GM23338 (cell line): ENCODE data around the gene TOR1B. TPM values are rescaled to one million over a fixed set of nuclear protein-coding genes. Genes with fewer than 3 reads are reported as not detected.

Experiments used
- ATAC-seq: fragments of 200-7000 bp; cut with Tn5 transposase; 3 replicates; pipeline ENCODE4 v1.9.1; 2020
- DNase-seq: peaks from one replicate; pipeline ENCODE4 v3.0.0-alpha.2; 2015; ENCODE audit warnings: low spot score
- H2AFZ ChIP-seq: fragments of 200-600 bp; sonication (generic); 2 replicates; pipeline ENCODE4 v1.8.0; 2016; ENCODE audit warnings: antibody characterized with exemption, mild to moderate bottlenecking, moderate library complexity
- H3F3A ChIP-seq: fragments of 200-600 bp; sonication (generic); replicated peaks from 2 replicates; pipeline ENCODE4 v1.8.0; 2017; ENCODE audit warnings: antibody characterized with exemption, mixed run types, low read depth
- H3K27ac ChIP-seq: fragments of 200-600 bp; sonication (generic); 2 replicates; pipeline ENCODE4 v1.6.1; 2016; ENCODE audit warnings: low read depth
- H3K27me3 ChIP-seq: fragments of 200-600 bp; sonication (generic); 2 replicates; pipeline ENCODE4 v1.8.0; 2016; ENCODE audit warnings: mild to moderate bottlenecking, mixed run types, moderate library complexity; ENCODE audit not compliant: insufficient read depth
- H3K36me3 ChIP-seq: fragments of 200-600 bp; sonication (generic); 2 replicates; pipeline ENCODE4 v1.8.0; 2016; ENCODE audit warnings: mild to moderate bottlenecking; ENCODE audit not compliant: insufficient read depth
- H3K4me1 ChIP-seq: fragments of 200-600 bp; sonication (generic); 2 replicates; pipeline ENCODE4 v1.8.0; 2016; ENCODE audit warnings: mild to moderate bottlenecking, moderate library complexity; ENCODE audit not compliant: insufficient read depth
- H3K4me2 ChIP-seq: fragments of 200-600 bp; sonication (generic); 2 replicates; pipeline ENCODE4 v1.7.1; 2017; ENCODE audit warnings: mixed run types
- H3K4me3 ChIP-seq: fragments of 200-600 bp; sonication (generic); 2 replicates; pipeline ENCODE4 v1.6.1; 2016; ENCODE audit warnings: mixed run types
- H3K79me2 ChIP-seq: fragments of 200-600 bp; sonication (generic); replicated peaks from 2 replicates; pipeline ENCODE4 v1.8.0; 2017; ENCODE audit warnings: mild to moderate bottlenecking; ENCODE audit not compliant: insufficient read depth
- H3K9me2 ChIP-seq: fragments of 200-600 bp; sonication (generic); 2 replicates; pipeline ENCODE4 v1.8.0; 2017; ENCODE audit not compliant: insufficient read depth
- H4K20me1 ChIP-seq: fragments of 200-600 bp; sonication (generic); replicated peaks from 2 replicates; pipeline ENCODE4 v1.8.0; 2017; ENCODE audit warnings: mild to moderate bottlenecking; ENCODE audit not compliant: insufficient read depth
- H3K27ac Mint-ChIP-seq: 2 replicates; pipeline ENCODE4 v1.8.0; 2020; ENCODE audit warnings: inconsistent platforms, mild to moderate bottlenecking, moderate library complexity, mixed read lengths
- H3K27me3 Mint-ChIP-seq: 3 replicates; pipeline ENCODE4 v1.8.0; 2022; ENCODE audit warnings: low read depth, mild to moderate bottlenecking, moderate library complexity, mixed read lengths, inconsistent platforms; ENCODE audit not compliant: insufficient read depth, poor library complexity
- H3K36me3 Mint-ChIP-seq: 3 replicates; pipeline ENCODE4 v1.8.0; 2021; ENCODE audit warnings: low read depth, mild to moderate bottlenecking, inconsistent platforms, moderate library complexity, mixed read lengths
- H3K4me1 Mint-ChIP-seq: 3 replicates; pipeline ENCODE4 v1.8.0; 2020; ENCODE audit warnings: mild to moderate bottlenecking, inconsistent platforms, mixed read lengths
- H3K4me3 Mint-ChIP-seq: 3 replicates; pipeline ENCODE4 v1.8.0; 2021; ENCODE audit warnings: moderate library complexity, mild to moderate bottlenecking, inconsistent platforms, mixed read lengths
- H3K9me3 Mint-ChIP-seq: 3 replicates; pipeline ENCODE4 v1.8.0; 2020; ENCODE audit warnings: moderate library complexity, mild to moderate bottlenecking, inconsistent platforms, mixed read lengths
- CREB1 ChIP-seq: fragments of 250-450 bp; sonication (Bioruptor Pico); IDR thresholded peaks from 2 replicates; pipeline ENCODE4 v1.5.0; 2020; ENCODE audit warnings: low read depth, mild to moderate bottlenecking, moderate library complexity
- EZH2 ChIP-seq: fragments of 200-600 bp; sonication (generic); IDR thresholded peaks from one replicate; pipeline ENCODE4 v1.8.0; 2017; ENCODE audit warnings: antibody characterized with exemption, mild to moderate bottlenecking, low read depth; ENCODE audit not compliant: unreplicated experiment
- EZH2phosphoT487 ChIP-seq: fragments of 200-600 bp; sonication (generic); IDR thresholded peaks from one replicate; pipeline ENCODE4 v1.8.1; 2018; ENCODE audit warnings: antibody characterized with exemption; ENCODE audit not compliant: unreplicated experiment
- JUNB ChIP-seq: IDR thresholded peaks from one replicate; pipeline ENCODE4 v1.6.1; 2016; ENCODE audit warnings: antibody characterized with exemption; ENCODE audit not compliant: unreplicated experiment
- NANOG ChIP-seq: IDR thresholded peaks from 2 replicates; pipeline ENCODE4 v1.6.1; 2016; ENCODE audit warnings: antibody characterized with exemption, borderline replicate concordance
- REST ChIP-seq: IDR thresholded peaks from one replicate; pipeline ENCODE4 v1.6.1; 2018; ENCODE audit warnings: antibody characterized with exemption; ENCODE audit not compliant: unreplicated experiment
- STAT1 ChIP-seq: IDR thresholded peaks from one replicate; pipeline ENCODE4 v1.6.1; 2016; ENCODE audit warnings: antibody characterized with exemption; ENCODE audit not compliant: unreplicated experiment
- polyA plus RNA-seq: library from polyadenylated mRNA; unstranded; fragments of >200 nt; fragmentation: Nextera tagmentation; extraction: Ambion mirVana; gene quantifications from 2 replicates; pipeline ENCODE4 v1.2.1, GENCODE V29; 2016
- total RNA-seq: library from RNA; depleted of rRNA; stranded (reverse); fragments of >200 nt; shearing (Covaris generic); gene quantifications from 2 replicates; pipeline ENCODE4 v1.2.3, GENCODE V29; 2014
- TF ChIP-seq, protein P1 (sequence below), 2 experiments: fragments of 200-600 bp in 1 of 2; sonication (generic) in 1 of 2; conservative IDR thresholded peaks; 2 replicates each; pipeline versions ENCODE4 v1.5.1 to v1.6.1; 2016 to 2017; ENCODE audit warnings: antibody characterized with exemption in 2 of 2, low read depth in 2 of 2, mild to moderate bottlenecking in 2 of 2, moderate library complexity in 1 of 2

The TOR1B gene
- total and polyA plus RNA-seq, 2 experiments from 2014 or later = 10.6 to 42.4 TPM

DNA sequence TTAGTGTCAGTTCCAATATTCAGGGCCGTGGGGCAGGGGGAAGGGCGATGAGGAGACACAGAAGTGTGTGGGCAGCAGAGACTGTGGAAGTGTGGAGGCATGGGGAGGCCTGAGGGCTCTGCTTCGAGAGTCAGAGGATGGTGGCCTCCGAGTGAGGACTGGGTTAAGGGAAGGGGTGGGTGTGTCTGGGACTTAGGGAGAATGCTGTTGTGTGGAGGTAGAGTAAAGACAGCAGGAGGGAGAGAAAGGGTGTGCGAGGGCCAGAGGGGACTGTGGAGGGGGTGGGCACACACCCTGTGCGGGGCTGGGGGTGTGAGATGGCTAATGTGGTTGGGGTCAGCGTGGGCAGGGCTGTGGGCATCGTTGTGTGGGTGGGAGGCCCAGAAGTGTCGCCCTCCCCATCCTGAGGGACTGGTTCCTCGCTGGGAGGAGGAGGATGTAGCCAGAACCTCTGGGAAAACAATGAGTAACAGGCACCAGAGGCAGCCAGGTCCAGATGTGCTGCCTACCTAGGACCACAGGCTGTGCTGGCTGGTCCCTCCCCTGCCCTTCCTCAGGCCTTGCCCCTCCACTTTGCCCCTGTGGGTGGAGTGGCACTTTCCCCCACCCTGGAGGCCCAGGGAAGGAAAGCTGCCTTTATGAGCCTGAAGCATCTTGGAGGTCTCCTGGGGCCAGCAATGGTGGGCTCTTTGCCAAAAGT lies 36.5 kb downstream of the TOR1B start (continued):
- TF ChIP-seq REST = no peak
- TF ChIP-seq NANOG = no peak
- TF ChIP-seq, protein P1, sequence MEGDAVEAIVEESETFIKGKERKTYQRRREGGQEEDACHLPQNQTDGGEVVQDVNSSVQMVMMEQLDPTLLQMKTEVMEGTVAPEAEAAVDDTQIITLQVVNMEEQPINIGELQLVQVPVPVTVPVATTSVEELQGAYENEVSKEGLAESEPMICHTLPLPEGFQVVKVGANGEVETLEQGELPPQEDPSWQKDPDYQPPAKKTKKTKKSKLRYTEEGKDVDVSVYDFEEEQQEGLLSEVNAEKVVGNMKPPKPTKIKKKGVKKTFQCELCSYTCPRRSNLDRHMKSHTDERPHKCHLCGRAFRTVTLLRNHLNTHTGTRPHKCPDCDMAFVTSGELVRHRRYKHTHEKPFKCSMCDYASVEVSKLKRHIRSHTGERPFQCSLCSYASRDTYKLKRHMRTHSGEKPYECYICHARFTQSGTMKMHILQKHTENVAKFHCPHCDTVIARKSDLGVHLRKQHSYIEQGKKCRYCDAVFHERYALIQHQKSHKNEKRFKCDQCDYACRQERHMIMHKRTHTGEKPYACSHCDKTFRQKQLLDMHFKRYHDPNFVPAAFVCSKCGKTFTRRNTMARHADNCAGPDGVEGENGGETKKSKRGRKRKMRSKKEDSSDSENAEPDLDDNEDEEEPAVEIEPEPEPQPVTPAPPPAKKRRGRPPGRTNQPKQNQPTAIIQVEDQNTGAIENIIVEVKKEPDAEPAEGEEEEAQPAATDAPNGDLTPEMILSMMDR (conservative IDR thresholded peaks at IDR 0.05; ENCODE audit: low read depth in 2 of 2) = no peak

DNA sequence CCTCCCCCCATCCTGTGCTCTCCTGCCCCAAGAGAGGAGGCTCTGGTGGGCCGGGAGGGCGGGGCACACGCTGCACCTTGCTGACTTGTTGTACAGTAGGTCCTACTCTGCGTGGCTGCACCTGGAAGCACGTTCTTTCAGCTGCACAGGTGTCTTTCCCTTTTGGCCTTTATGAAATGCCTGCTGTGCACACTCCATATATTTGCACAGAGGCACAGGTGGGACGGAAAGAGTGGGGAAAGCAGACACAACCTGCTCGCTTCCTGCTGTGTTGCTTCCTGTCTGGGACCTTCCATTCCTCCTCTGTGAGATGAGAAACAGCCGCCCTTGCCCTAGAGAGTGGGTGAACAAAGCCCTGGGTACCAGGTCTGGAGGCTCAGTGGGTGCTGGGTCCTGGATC lies 37.0 kb downstream of the TOR1B start:
- Histone ChIP-seq H4K20me1 (no peaks in the 10 kb centered on the region), H3K27me3 (no peaks in the 10 kb centered on the region), H3K9me2 (no peaks in the 10 kb centered on the region), H3K4me3 (no peak overlapping the region), H2AFZ (no peak overlapping the region), H3K27ac (no peak overlapping the region), H3K4me2 (no peak overlapping the region), H3K4me1 (peaks cover 37% of the 10 kb centered on the region), H3K79me2 (no peaks in the 10 kb centered on the region; the same call in 1 of the 2 replicates), H3F3A (peaks cover 5% of the 10 kb centered on the region; the same call in 1 of the 2 replicates), H3K36me3 (no peaks in the 10 kb centered on the region)
- ATAC-seq (no peak), DNase-seq (no peak)
- H3K4me1 Mint-ChIP-seq = peaks cover 52% of the 10 kb centered on the region
- no peak overlapping the region; the same call in 2 of the 3 replicates for H3K4me3 Mint-ChIP-seq
- H3K36me3 Mint-ChIP-seq = no peaks in the 10 kb centered on the region
- peaks cover 11% of the 10 kb centered on the region for H3K27me3 Mint-ChIP-seq
- H3K27ac Mint-ChIP-seq = no peak overlapping the region
- no peaks in the 10 kb centered on the region; the same call in 2 of the 3 replicates for H3K9me3 Mint-ChIP-seq
- TF ChIP-seq JUNB = no peak
- no peak for TF ChIP-seq EZH2
- no peak for TF ChIP-seq CREB1
- TF ChIP-seq STAT1 = no peak
- TF ChIP-seq NANOG = no peak
- TF ChIP-seq REST = no peak
- no peak for TF ChIP-seq EZH2phosphoT487
